ENCODE data around the gene NSUN7. TPM values are rescaled to one million over a fixed set of nuclear protein-coding genes. Genes with fewer than 3 reads are reported as not detected.

Gene NSUN7
- total and polyA plus RNA-seq, 9 of the 15 experiments (the other 6 are each of a cell fraction or from before 2014, with no cell fraction given), result not detected

DNA sequence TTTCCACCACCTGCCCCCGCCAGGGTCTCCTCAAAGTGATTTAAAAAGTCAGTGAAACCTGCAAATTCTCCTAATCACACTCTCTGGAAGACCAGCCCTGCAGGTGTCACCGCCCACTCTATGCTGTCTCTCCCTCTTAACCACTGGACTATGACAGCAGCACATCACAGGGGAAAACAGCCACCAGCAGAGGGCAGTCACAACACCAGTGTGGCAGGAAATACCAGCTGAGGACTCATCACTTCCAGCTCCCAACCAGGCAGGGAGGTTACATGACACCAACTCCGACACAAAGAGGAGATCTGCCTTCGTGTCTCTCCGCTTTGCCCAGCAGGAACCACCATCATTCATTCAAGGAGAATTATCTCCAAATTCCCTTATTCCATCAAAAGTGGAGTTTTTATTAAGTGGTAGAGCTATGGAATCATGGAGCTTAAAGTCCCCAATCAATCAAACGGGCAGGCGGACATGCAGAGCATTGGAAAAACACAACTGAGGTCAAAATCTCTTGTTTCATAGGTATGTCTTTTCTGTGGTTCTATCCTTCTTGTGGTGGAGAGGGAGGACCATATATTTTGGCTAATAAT lies 91.3 kb downstream of the NSUN7 start (continued):
- TF ChIP-seq ZNF668 (CRISPR knock-in tag; IDR thresholded peaks at IDR 0.05) (no peak), CTBP1 (IDR thresholded peaks at IDR 0.05; ENCODE audit: borderline replicate concordance) (0 out of 2 replicates have a peak, but pooled peaks have one; percentile 21), KDM5B (IDR thresholded peaks at IDR 0.05; ENCODE audit: insufficient replicate concordance, low read depth, low read length) (no peak), EGR1 (conservative IDR thresholded peaks at IDR 0.05) (0 out of 2 replicates have a peak, but pooled peaks have one; percentile 28), CBX5 (IDR thresholded peaks at IDR 0.05; ENCODE audit: borderline replicate concordance, low read depth) (no peak), NBN (IDR thresholded peaks at IDR 0.05; ENCODE audit: low read depth) (no peak), ELF2 (CRISPR knock-in tag; IDR thresholded peaks at IDR 0.05) (no peak), ZNF316 (IDR thresholded peaks at IDR 0.05) (no peak), PHB (CRISPR knock-in tag; IDR thresholded peaks at IDR 0.05) (no peak), ESRRA (IDR thresholded peaks at IDR 0.05; ENCODE audit: borderline replicate concordance, low read depth) (no peak), HDAC6 (IDR thresholded peaks at IDR 0.05; ENCODE audit: low read depth, low read length) (no peak), ZNF347 (CRISPR knock-in tag; IDR thresholded peaks at IDR 0.05; ENCODE audit: low read depth) (no peak)
- TF ChIP-seq, protein P1, sequence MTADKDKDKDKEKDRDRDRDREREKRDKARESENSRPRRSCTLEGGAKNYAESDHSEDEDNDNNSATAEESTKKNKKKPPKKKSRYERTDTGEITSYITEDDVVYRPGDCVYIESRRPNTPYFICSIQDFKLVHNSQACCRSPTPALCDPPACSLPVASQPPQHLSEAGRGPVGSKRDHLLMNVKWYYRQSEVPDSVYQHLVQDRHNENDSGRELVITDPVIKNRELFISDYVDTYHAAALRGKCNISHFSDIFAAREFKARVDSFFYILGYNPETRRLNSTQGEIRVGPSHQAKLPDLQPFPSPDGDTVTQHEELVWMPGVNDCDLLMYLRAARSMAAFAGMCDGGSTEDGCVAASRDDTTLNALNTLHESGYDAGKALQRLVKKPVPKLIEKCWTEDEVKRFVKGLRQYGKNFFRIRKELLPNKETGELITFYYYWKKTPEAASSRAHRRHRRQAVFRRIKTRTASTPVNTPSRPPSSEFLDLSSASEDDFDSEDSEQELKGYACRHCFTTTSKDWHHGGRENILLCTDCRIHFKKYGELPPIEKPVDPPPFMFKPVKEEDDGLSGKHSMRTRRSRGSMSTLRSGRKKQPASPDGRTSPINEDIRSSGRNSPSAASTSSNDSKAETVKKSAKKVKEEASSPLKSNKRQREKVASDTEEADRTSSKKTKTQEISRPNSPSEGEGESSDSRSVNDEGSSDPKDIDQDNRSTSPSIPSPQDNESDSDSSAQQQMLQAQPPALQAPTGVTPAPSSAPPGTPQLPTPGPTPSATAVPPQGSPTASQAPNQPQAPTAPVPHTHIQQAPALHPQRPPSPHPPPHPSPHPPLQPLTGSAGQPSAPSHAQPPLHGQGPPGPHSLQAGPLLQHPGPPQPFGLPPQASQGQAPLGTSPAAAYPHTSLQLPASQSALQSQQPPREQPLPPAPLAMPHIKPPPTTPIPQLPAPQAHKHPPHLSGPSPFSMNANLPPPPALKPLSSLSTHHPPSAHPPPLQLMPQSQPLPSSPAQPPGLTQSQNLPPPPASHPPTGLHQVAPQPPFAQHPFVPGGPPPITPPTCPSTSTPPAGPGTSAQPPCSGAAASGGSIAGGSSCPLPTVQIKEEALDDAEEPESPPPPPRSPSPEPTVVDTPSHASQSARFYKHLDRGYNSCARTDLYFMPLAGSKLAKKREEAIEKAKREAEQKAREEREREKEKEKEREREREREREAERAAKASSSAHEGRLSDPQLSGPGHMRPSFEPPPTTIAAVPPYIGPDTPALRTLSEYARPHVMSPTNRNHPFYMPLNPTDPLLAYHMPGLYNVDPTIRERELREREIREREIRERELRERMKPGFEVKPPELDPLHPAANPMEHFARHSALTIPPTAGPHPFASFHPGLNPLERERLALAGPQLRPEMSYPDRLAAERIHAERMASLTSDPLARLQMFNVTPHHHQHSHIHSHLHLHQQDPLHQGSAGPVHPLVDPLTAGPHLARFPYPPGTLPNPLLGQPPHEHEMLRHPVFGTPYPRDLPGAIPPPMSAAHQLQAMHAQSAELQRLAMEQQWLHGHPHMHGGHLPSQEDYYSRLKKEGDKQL (CRISPR knock-in tag; IDR thresholded peaks at IDR 0.05; ENCODE audit: borderline replicate concordance), result no peak
- TF ChIP-seq, protein P2, sequence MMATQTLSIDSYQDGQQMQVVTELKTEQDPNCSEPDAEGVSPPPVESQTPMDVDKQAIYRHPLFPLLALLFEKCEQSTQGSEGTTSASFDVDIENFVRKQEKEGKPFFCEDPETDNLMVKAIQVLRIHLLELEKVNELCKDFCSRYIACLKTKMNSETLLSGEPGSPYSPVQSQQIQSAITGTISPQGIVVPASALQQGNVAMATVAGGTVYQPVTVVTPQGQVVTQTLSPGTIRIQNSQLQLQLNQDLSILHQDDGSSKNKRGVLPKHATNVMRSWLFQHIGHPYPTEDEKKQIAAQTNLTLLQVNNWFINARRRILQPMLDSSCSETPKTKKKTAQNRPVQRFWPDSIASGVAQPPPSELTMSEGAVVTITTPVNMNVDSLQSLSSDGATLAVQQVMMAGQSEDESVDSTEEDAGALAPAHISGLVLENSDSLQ (IDR thresholded peaks at IDR 0.05), result peak; percentile 40; the same call in 1 of the 2 replicates
- TF ChIP-seq, protein P3, sequence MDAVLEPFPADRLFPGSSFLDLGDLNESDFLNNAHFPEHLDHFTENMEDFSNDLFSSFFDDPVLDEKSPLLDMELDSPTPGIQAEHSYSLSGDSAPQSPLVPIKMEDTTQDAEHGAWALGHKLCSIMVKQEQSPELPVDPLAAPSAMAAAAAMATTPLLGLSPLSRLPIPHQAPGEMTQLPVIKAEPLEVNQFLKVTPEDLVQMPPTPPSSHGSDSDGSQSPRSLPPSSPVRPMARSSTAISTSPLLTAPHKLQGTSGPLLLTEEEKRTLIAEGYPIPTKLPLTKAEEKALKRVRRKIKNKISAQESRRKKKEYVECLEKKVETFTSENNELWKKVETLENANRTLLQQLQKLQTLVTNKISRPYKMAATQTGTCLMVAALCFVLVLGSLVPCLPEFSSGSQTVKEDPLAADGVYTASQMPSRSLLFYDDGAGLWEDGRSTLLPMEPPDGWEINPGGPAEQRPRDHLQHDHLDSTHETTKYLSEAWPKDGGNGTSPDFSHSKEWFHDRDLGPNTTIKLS (IDR thresholded peaks at IDR 0.05; ENCODE audit: borderline replicate concordance, low read depth), result no peak
- TF ChIP-seq, protein P4, sequence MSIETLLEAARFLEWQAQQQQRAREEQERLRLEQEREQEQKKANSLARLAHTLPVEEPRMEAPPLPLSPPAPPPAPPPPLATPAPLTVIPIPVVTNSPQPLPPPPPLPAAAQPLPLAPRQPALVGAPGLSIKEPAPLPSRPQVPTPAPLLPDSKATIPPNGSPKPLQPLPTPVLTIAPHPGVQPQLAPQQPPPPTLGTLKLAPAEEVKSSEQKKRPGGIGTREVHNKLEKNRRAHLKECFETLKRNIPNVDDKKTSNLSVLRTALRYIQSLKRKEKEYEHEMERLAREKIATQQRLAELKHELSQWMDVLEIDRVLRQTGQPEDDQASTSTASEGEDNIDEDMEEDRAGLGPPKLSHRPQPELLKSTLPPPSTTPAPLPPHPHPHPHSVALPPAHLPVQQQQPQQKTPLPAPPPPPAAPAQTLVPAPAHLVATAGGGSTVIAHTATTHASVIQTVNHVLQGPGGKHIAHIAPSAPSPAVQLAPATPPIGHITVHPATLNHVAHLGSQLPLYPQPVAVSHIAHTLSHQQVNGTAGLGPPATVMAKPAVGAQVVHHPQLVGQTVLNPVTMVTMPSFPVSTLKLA (conservative IDR thresholded peaks at IDR 0.05), result no peak
- TF ChIP-seq, protein P5, sequence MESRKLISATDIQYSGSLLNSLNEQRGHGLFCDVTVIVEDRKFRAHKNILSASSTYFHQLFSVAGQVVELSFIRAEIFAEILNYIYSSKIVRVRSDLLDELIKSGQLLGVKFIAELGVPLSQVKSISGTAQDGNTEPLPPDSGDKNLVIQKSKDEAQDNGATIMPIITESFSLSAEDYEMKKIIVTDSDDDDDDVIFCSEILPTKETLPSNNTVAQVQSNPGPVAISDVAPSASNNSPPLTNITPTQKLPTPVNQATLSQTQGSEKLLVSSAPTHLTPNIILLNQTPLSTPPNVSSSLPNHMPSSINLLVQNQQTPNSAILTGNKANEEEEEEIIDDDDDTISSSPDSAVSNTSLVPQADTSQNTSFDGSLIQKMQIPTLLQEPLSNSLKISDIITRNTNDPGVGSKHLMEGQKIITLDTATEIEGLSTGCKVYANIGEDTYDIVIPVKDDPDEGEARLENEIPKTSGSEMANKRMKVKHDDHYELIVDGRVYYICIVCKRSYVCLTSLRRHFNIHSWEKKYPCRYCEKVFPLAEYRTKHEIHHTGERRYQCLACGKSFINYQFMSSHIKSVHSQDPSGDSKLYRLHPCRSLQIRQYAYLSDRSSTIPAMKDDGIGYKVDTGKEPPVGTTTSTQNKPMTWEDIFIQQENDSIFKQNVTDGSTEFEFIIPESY (CRISPR knock-in tag; IDR thresholded peaks at IDR 0.05), result no peak

Measured in K562 (cell line).